ENCODE data around the gene SNRNP70. TPM values are rescaled to one million over a fixed set of nuclear protein-coding genes. Genes with fewer than 3 reads are reported as not detected.

SNRNP70 gene
- total RNA-seq, 1 experiment from 2014 or later = 119 TPM

DNA sequence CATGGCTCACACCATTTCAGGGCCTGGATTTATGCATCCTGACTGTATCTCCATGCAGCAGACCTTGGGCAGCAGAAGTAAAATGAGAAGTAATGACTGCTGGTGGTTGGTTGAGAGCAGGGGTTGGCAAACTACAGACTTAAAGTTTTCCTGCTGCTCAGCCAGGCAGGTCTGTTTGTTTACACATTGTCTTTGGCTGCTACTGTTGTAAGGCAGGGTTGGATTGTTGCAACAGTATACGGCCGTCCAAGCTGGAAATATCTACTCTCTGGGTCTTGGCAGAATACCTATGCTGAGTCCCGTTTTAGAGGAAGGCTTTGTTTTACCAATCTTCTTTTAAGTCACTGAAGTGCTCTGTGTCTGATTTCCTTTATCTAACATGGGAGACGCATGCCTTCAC is 13.5 kb downstream of the SNRNP70 start:
- no peak for DNase-seq (ENCODE audit: low read depth)

DNA sequence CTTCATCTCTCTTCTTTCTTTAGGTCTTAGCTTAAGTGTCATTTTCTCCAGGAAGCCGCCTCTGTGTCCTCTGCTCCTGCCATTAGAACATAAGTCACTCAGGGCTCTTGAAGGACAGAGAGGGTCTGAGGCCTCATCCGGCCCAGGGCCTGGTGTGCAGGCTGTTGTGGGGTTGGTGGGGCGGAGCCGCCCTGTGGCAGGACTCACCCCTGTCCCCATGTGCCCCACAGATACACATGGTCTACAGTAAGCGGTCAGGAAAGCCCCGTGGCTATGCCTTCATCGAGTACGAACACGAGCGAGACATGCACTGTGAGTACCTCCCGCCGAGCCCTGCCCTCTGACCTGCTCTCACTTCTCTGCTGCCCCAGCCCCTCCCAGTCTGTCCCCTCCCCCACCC is 15.9 kb downstream of the SNRNP70 start:
- DNase-seq (ENCODE audit: low read depth) = no peak

DNA sequence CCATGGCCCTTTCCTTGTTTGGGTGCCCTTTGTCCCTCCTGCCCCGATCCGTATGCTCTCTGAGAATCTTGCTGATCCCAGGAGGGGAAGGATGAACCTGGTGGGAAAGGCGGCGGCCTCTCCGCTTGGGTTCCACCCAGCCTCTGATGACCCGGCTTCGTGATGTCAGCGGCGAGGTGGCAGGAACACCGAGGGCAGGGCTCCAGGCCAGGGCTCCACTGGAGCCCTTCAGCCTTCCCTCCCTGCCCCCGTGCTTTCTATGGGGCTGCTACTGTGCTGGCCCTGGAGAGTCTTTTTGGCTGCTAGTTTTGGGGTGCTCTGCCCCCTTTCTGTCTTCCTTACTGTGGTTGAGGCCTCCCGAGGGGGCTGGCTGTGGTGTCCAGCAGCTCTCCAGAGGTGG is 17.1 kb downstream of the SNRNP70 start:
- DNase-seq (ENCODE audit: low read depth) = no peak

DNA sequence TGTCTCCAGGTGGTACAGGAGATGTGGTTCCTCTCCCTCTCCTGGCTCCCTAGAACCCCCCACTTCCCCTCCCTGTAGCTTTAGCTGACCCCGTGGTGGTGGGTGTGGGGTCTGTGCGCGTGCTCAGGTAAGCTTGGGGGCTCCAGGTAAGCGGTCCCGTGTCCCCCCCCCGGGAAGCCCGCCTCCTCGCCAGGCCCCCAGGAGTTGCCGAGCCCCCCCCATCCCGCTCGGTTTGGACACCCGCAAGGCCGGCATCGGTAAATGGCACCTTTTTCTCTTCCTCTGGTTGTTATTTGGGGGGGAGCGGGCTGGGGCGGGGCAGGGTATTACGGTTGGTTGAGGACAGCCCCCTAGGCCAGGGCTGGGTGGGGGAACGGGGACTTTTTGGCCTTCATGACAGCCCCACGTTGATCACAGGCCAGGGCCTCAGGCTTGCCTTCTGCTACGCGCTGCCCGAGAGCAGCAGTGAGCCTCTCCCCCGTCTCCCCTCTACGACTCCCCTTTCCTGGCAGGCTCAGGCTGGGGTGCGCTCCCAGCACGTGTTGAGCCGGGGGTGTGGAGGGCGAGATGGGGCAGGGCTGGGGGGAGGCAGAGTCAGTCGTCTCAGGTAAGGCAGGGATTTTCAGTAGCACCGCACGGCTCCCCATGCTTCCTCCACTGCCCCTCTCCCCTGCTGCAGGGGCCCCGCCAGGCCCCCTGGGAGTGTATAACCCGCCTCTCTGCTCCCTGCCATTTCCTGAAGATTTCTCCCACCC is 18.3 kb downstream of the SNRNP70 start:
- no peak for DNase-seq (ENCODE audit: low read depth)

DNA sequence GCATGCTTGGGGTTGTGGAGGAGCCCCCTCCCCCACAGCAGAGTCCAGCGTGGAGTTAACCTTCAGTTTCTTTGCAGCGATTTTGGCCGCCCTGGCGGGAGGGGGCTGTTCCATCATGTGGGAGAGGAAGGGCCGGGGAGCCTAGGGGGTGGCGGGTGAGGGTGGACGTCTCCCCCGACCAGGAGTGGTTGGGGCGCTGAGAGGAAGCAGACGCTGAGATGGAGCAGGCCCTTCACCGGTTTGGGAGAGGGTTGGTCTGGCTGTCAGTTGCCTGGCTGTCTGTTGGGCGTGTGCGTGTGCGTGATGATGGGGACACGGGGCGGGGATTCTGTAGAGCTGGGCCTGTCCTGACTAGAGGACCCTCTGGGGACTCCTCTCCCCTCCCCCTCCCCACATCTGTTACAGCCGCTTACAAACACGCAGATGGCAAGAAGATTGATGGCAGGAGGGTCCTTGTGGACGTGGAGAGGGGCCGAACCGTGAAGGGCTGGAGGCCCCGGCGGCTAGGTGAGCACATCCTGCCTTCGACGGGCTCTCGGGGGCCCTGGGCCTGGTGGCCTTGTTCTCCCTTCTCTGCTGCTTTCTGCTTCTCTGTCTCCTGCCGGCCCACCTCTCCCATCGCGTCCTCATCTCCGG is 19.1 kb downstream of the SNRNP70 start:
- DNase-seq (ENCODE audit: low read depth) = no peak

DNA sequence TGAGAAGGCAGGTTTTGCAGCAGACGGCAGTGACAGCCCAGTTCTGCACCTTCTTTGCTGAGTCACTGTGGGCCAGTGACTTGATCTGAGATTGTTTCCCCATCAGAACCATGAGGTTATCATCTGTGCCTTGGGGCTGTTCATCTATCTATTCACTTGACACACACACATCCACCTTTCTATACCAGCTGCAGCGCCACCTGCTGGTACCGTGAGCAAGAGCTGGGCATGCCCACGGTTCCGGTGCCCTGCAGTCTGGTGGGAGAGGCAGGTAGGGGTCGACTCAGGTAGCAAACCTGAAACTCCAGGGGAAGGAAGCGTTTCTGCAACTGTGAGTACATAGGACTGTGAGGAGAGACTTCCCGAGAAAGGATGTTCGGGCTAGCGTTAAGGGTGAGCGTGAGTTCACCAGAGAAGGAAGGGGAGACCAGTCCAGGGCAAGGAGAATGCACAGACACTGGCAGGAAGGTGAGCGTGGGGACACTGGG is 21.4 kb downstream of the SNRNP70 start:
- peak; percentile 53 for DNase-seq (ENCODE audit: low read depth)

DNA sequence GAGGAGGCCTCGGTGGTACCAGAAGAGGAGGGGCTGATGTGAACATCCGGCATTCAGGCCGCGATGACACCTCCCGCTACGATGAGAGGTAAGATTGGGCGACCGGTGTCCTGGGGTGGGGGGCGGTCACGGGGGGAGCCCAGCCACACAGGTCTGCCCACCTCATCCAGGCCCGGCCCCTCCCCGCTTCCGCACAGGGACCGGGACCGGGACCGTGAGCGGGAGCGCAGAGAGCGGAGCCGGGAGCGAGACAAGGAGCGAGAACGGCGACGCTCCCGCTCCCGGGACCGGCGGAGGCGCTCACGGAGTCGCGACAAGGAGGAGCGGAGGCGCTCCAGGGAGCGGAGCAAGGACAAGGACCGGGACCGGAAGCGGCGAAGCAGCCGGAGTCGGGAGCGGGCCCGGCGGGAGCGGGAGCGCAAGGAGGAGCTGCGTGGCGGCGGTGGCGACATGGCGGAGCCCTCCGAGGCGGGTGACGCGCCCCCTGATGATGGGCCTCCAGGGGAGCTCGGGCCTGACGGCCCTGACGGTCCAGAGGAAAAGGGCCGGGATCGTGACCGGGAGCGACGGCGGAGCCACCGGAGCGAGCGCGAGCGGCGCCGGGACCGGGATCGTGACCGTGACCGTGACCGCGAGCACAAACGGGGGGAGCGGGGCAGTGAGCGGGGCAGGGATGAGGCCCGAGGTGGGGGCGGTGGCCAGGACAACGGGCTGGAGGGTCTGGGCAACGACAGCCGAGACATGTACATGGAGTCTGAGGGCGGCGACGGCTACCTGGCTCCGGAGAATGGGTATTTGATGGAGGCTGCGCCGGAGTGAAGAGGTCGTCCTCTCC is 22.6 kb downstream of the SNRNP70 start:
- DNase-seq (ENCODE audit: low read depth) = no peak

DNA sequence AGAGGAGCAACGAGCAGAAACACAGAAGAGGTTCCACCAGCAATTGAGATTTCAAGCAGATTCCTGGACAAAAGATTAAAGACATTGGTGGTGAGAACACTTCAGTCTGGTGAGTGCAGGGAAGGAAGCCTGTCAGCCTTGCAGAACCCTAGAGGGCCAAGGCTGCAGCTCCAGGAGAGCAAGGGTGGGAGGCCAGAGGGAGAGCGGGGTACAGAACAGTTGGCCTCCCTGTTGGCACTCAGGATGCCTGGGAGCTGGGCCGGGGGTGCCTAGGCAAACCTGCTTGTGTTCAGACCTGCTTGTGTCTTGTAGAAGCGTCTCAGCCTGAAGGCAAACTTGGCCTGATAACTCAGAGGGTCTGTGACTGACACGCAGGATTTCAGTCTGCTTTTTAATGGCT is 23.8 kb downstream of the SNRNP70 start:
- no peak for DNase-seq (ENCODE audit: low read depth)

- no peak for DNase-seq (ENCODE audit: low read depth)
Observed at GRCh38 chr19:49109569-49110233, 24.4 kb downstream of the SNRNP70 start.

DNA sequence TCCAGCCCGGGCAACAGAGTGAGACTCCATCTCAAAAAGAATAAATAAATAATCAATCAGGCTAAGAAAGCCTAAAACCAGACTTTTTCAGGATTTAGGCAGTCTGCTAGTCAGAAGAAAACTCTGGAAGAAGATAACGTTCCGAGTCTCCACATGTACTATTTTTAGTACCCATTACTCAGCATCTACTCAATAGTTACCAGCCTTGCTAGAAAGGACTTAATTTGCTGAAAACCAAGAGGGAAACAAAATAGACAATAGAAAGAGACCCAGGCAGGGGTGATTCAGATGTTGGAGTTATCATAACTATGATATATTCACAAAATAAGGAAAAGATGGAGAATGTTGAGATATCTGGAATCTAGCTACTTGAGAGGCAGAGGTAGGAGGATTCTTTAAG is 25.3 kb downstream of the SNRNP70 start:
- DNase-seq (ENCODE audit: low read depth) = no peak

DNA sequence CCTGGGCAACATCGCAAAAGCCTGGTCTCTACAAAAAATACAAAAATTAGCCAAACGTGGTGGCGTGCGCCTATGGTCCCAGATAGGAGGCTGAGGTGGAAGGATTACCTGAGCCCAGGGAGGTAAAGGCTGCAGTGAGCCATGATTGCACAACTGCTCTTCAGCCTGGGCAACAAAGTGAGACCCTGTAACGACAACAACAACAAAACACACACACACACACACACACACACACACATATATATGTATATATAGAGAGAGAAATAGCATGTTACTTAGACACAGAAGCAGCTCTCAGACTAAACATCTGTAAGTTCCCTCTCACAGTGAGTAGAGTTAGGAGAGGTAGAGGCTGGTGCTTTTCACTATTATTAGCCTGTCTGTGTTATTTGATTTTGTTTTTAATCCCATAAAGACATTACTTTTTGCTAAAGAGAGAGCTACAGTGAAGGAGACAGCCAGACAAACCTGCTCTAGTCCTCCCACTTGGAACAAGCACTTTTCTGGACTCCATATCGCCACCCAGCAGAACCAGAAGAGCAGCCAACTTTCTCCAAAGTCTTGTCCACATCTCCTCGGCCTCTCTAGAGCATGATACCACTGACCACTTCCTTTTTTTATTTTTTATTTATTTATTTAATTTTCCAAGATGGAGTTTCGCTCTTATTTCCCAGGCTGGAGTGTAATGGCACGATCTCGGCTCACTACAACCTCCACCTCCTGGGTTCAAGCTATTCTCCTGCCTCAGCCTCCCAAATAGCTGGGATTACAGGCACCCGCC is 26.2 kb downstream of the SNRNP70 start:
- DNase-seq (ENCODE audit: low read depth) = no peak

DNA sequence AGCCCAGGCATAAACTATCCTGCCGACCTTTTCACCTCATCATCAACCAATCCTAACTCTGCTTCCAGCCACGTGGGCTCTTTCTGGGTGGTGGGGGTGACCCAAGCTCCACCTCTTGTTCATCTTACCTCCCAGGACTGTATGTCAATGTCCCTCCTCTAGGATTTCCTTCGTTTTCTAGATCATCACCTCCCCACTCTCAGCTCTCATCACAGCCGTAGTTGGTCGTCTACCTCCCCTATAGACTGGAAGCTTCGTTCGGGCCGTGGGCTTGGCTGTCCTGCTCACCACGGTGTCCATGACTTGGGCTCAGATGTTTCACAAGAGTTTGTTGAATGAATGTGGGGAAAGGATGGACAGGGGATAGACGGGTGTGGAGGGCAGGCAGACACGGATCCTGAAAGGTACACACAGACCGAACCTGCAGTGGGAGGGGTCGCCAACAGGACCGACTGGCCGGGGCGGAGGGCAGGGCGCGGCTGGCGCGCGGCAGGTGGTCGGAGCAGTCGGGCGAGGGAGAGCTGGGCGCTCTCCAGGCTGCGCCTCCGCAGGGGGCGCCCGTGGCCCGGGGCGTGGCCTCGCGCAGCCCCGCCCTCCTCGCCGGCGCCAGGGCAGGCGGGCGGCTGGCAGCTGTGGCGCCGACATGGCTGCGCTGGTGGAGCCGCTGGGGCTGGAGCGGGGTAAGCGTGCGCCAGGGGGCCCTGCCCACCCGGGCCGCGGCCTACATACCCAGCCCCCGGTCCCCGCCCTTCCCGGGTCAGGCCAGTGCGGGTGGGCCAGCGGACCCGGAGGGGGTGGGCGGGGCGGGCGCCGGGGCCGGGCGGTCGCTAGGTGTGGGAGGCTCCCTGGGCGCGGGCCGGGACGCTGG is 28.7 kb downstream of the SNRNP70 start, which contains the start of gene LIN7B:
LIN7B (plus strand) TSS at position 609 of the 868 bp plus-strand sequence; CDS start at position 644, 35 bp downstream.
- DNase-seq (ENCODE audit: low read depth) = peak; percentile 71

DNA sequence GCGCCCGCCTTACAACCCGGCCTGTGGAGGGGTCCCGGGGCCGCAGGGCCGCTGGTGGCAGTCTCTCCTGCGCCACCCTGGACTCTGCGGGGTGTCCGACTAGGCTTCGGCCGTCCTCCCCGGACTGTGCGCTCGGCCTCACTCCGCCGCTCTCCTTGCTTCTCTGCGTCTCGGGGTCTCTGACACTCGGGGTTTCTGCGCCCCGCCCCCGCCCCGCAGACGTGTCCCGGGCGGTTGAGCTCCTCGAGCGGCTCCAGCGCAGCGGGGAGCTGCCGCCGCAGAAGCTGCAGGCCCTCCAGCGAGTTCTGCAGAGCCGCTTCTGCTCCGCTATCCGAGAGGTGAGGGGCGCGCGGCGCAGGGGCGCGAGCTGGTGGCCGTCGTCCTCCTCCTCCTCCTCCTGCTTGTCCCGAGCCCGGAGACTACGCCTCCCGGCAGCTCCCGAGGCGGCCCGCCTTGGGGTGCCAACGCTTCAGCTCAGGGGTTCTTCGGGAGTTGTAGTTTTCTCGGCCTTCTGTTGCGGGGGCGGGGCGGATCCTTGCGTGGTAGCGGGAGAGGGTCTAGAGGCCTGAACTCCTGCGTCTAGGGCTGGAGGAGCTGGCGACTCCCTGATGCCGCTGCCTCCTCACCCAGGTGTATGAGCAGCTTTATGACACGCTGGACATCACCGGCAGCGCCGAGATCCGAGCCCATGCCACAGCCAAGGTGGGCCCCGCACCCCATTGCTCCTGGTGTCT is 29.5 kb downstream of the SNRNP70 start:
- DNase-seq (ENCODE audit: low read depth) = peak; percentile 31

GRCh38 chr19:49116544-49116943 is 31.3 kb downstream of the SNRNP70 start:
- no peak for DNase-seq (ENCODE audit: low read depth)

- DNase-seq (ENCODE audit: low read depth) = no peak
Observed at GRCh38 chr19:49117677-49118564, 32.7 kb downstream of the SNRNP70 start.

GRCh38 chr19:49118565-49119410 is 33.5 kb downstream of the SNRNP70 start, which contains the start of gene C19orf73:
TSS of gene C19orf73 (minus strand) at chr19:49119143. CDS start at chr19:49119022, 121 bp downstream.
- DNase-seq (ENCODE audit: low read depth) = peak; percentile 92

Data from RPMI7951 (cell line).